ENCODE results near the gene PCBP3. TPM values are rescaled to one million over a fixed set of nuclear protein-coding genes. Genes with fewer than 3 reads are reported as not detected.

Gene PCBP3
- total and polyA plus RNA-seq, 2 of the 8 experiments (the other 6 are each of a cell fraction or from before 2014, with no cell fraction given), result 3.5 to 6.3 TPM

GRCh38 chr21:45970674-45971615 lies 327.4 kb downstream of the PCBP3 start (continued):
- TF ChIP-seq EGR1 (IDR thresholded peaks at IDR 0.05; ENCODE audit: borderline replicate concordance, low read depth, low read length) (0 out of 2 replicates have a peak, but pooled peaks have one; percentile 5), CTCF (IDR thresholded peaks at IDR 0.05; ENCODE audit: control extremely low read depth in 1 of 3, insufficient read depth in 1 of 3, low read depth in 1 of 3, low read length in 3 of 3) (peak in 2 of 3 experiments; percentile 86 to 90; a peak in 3 of 4 replicates), MAFK (IDR thresholded peaks at IDR 0.05; ENCODE audit: low read depth, low read length) (no peak), POLR2A (IDR thresholded peaks at IDR 0.05; ENCODE audit: control extremely low read depth in 1 of 2, low read depth in 2 of 2, low read length in 2 of 2) (no peak), KDM4A (IDR thresholded peaks at IDR 0.05; ENCODE audit: low read depth, low read length, severe bottlenecking) (no peak), SIN3A (conservative IDR thresholded peaks at IDR 0.05 in 1 of 2, IDR thresholded peaks at IDR 0.05 in 1 of 2; ENCODE audit: low read depth in 1 of 2, low read length in 2 of 2) (0 out of 4 replicates have a peak, but pooled peaks of 1 of the 2 experiments have one; percentile 26)
